H9 (cell line): ENCODE measurements around the gene LRRC39. TPM values are rescaled to one million over a fixed set of nuclear protein-coding genes. Genes with fewer than 3 reads are reported as not detected.

Experiments used
- DNase-seq: peaks from one replicate; pipeline ENCODE4 v3.0.0-alpha.2; 2017
- H2AFZ ChIP-seq: one replicate; pipeline ENCODE4 v1.6.1; 2013; ENCODE audit warnings: mild to moderate bottlenecking, low read length, control low read depth, moderate library complexity
- H2AK5ac ChIP-seq: 2 replicates; pipeline ENCODE4 v1.6.1; 2013; ENCODE audit warnings: low read length, control low read depth, mixed read lengths; ENCODE audit not compliant: insufficient read length
- H2BK120ac ChIP-seq: one replicate; pipeline ENCODE4 v1.6.1; 2013; ENCODE audit warnings: low read depth, mild to moderate bottlenecking, low read length, control low read depth, inconsistent platforms; ENCODE audit not compliant: poor library complexity, severe bottlenecking
- H2BK12ac ChIP-seq: 2 replicates; pipeline ENCODE4 v1.6.1; 2013; ENCODE audit warnings: low read length, control low read depth, mixed read lengths, low read depth; ENCODE audit not compliant: insufficient read length
- H2BK15ac ChIP-seq: 2 replicates; pipeline ENCODE4 v1.6.1; 2013; ENCODE audit warnings: low read depth, low read length, control low read depth
- H2BK20ac ChIP-seq: one replicate; pipeline ENCODE4 v1.6.1; 2013; ENCODE audit warnings: low read depth, mild to moderate bottlenecking, low read length, control low read depth, inconsistent platforms; ENCODE audit not compliant: poor library complexity, severe bottlenecking
- H2BK5ac ChIP-seq: 2 replicates; pipeline ENCODE4 v1.6.1; 2013; ENCODE audit warnings: low read length, control low read depth, mixed read lengths; ENCODE audit not compliant: insufficient read length
- H3K14ac ChIP-seq: 2 replicates; pipeline ENCODE4 v1.6.1; 2013; ENCODE audit warnings: low read length, control low read depth; ENCODE audit not compliant: insufficient read depth
- H3K18ac ChIP-seq: 2 replicates; pipeline ENCODE4 v1.6.1; 2013; ENCODE audit warnings: low read depth, mild to moderate bottlenecking, mixed read lengths, low read length, control low read depth; ENCODE audit not compliant: insufficient read length
- H3K23ac ChIP-seq: 2 replicates; pipeline ENCODE4 v1.6.1; 2013; ENCODE audit warnings: low read length, control low read depth, mixed read lengths, low read depth; ENCODE audit not compliant: insufficient read length
- H3K23me2 ChIP-seq: 2 replicates; pipeline ENCODE4 v1.6.1; 2013; ENCODE audit warnings: low read depth, mild to moderate bottlenecking, mixed read lengths, low read length, control low read depth; ENCODE audit not compliant: insufficient read length, poor library complexity, severe bottlenecking
- H3K27ac ChIP-seq: 2 replicates; pipeline ENCODE4 v1.5.1; 2013; ENCODE audit warnings: low read length, control low read depth, mixed read lengths, low read depth; ENCODE audit not compliant: insufficient read length
- H3K27me3 ChIP-seq: 2 replicates; pipeline ENCODE4 v1.6.1; 2013; ENCODE audit warnings: low read length, control low read depth, inconsistent platforms; ENCODE audit not compliant: insufficient read depth
- H3K4ac ChIP-seq: 2 replicates; pipeline ENCODE4 v1.6.1; 2013; ENCODE audit warnings: low read depth, mild to moderate bottlenecking, control low read depth, inconsistent platforms, low read length, moderate library complexity
- H3K4me1 ChIP-seq: 2 replicates; pipeline ENCODE4 v1.6.1; 2013; ENCODE audit warnings: low read length, control low read depth, inconsistent platforms; ENCODE audit not compliant: insufficient read depth
- H3K4me2 ChIP-seq: 2 replicates; pipeline ENCODE4 v1.6.1; 2013; ENCODE audit warnings: low read length, control low read depth, mixed read lengths; ENCODE audit not compliant: insufficient read length, insufficient read depth
- H3K56ac ChIP-seq: 2 replicates; pipeline ENCODE4 v1.6.1; 2013; ENCODE audit warnings: low read depth, mild to moderate bottlenecking, mixed read lengths, low read length, control low read depth; ENCODE audit not compliant: insufficient read length
- H3K79me1 ChIP-seq: 2 replicates; pipeline ENCODE4 v1.6.1; 2013; ENCODE audit warnings: low read depth, mild to moderate bottlenecking, moderate library complexity, low read length, control low read depth, inconsistent platforms; ENCODE audit not compliant: insufficient read depth, poor library complexity, severe bottlenecking
- H3K79me2 ChIP-seq: 2 replicates; pipeline ENCODE4 v1.6.1; 2013; ENCODE audit warnings: low read length, control low read depth, inconsistent platforms; ENCODE audit not compliant: insufficient read depth
- H3K9ac ChIP-seq: 2 replicates; pipeline ENCODE4 v1.6.1; 2013; ENCODE audit warnings: low read length, control low read depth, mixed read lengths; ENCODE audit not compliant: insufficient read length; ENCODE audit errors: extremely low read depth
- H3K9me3 ChIP-seq: one replicate; pipeline ENCODE4 v1.6.1; 2013; ENCODE audit warnings: low read depth, low read length, inconsistent platforms; ENCODE audit not compliant: control insufficient read depth
- H3T11ph ChIP-seq: one replicate; pipeline ENCODE4 v1.6.1; 2013; ENCODE audit warnings: mild to moderate bottlenecking, low read length, control low read depth, inconsistent platforms
- H4K20me1 ChIP-seq: one replicate; pipeline ENCODE4 v1.6.1; 2013; ENCODE audit not compliant: control insufficient read depth, insufficient read length, insufficient read depth
- H4K5ac ChIP-seq: 2 replicates; pipeline ENCODE4 v1.6.1; 2013; ENCODE audit warnings: low read depth, mild to moderate bottlenecking, mixed read lengths, low read length, control low read depth; ENCODE audit not compliant: insufficient read length
- H4K8ac ChIP-seq: replicated peaks from 2 replicates; pipeline ENCODE4 v1.6.1; 2013; ENCODE audit warnings: low read length, control low read depth, mixed read lengths, low read depth; ENCODE audit not compliant: insufficient read length
- H4K91ac ChIP-seq: 2 replicates; pipeline ENCODE4 v1.6.1; 2013; ENCODE audit warnings: low read depth, mild to moderate bottlenecking, moderate library complexity, mixed read lengths, low read length, control low read depth; ENCODE audit not compliant: insufficient read length
- H3K27ac Mint-ChIP-seq, 3 experiments: 2 replicates in 2 of 3; 3 replicates in 1 of 3; pipeline ENCODE4 v1.8.0; 2020 to 2021; ENCODE audit warnings: mixed read lengths in 3 of 3, mild to moderate bottlenecking in 1 of 3, moderate library complexity in 1 of 3
- H3K27me3 Mint-ChIP-seq: 2 replicates; pipeline ENCODE4 v1.8.0; 2021; ENCODE audit warnings: low read depth, mild to moderate bottlenecking, moderate library complexity, mixed read lengths
- H3K36me3 Mint-ChIP-seq, 3 experiments: 2 replicates in 2 of 3; 3 replicates in 1 of 3; pipeline ENCODE4 v1.8.0; 2020 to 2021; ENCODE audit warnings: low read depth in 3 of 3, mixed read lengths in 3 of 3; ENCODE audit not compliant: insufficient read depth in 1 of 3
- H3K4me1 Mint-ChIP-seq, 2 experiments: 2 replicates each; pipeline ENCODE4 v1.8.0; 2020; ENCODE audit warnings: mixed read lengths in 2 of 2
- H3K4me3 Mint-ChIP-seq, 2 experiments: 2 replicates in 1 of 2; 3 replicates in 1 of 2; pipeline ENCODE4 v1.8.0; 2020 to 2021; ENCODE audit warnings: mild to moderate bottlenecking in 2 of 2, mixed read lengths in 2 of 2, moderate library complexity in 1 of 2
- H3K9me3 Mint-ChIP-seq, 2 experiments: 2 replicates in 1 of 2; 3 replicates in 1 of 2; pipeline ENCODE4 v1.8.0; 2020; ENCODE audit warnings: mild to moderate bottlenecking in 2 of 2, mixed read lengths in 2 of 2, moderate library complexity in 1 of 2
- total RNA-seq: library from RNA; stranded (reverse); gene quantifications from 2 replicates; pipeline ENCODE4 v1.2.1, GENCODE V29; 2021
- TF ChIP-seq, protein P1 (sequence below): fragments of 200-600 bp; sonication (generic); conservative IDR thresholded peaks from 3 replicates; pipeline ENCODE4 v1.8.0; 2021; ENCODE audit warnings: antibody characterized with exemption, mild to moderate bottlenecking

LRRC39 gene
- total RNA-seq, 1 experiment from 2014 or later, result 0.37 TPM

DNA sequence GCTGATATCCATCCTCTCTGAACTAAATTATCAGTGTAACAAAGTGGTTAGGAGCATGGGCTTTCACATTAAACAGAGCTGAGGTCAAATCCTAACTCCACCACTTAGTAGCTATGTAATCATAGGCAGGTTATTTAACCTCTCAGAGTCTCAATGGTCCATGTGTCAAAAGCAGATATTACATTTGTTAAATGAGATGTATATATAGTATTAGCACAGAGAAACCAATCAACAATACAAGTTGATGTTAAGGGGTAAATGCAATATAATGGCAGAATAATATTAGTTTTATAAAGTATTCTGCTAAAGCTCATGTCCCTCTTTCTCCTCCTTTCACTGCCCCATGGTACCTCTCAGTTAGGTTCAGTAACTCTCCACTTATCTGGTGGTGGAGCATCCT lies 44.4 kb upstream of the LRRC39 start:
- Histone ChIP-seq H3K4me2 (no peak overlapping the region), H3K4me1 (no peaks in the 10 kb centered on the region), H3K79me2 (no peaks in the 10 kb centered on the region), H3K14ac (no peak overlapping the region), H3T11ph (no peak overlapping the region), H2BK20ac (no peak overlapping the region), H3K23me2 (no peaks in the 10 kb centered on the region), H3K79me1 (no peaks in the 10 kb centered on the region), H3K56ac (no peak overlapping the region), H3K27ac (no peak overlapping the region), H3K9me3 (no peaks in the 10 kb centered on the region), H3K9ac (no peak overlapping the region), H4K8ac (no peak overlapping the region), H2AK5ac (no peak overlapping the region), H3K4ac (no peak overlapping the region), H4K5ac (no peak overlapping the region), H3K18ac (no peak overlapping the region), H2BK15ac (no peak overlapping the region), H2AFZ (no peak overlapping the region), H3K23ac (no peak overlapping the region), H2BK12ac (no peak overlapping the region), H2BK5ac (no peak overlapping the region), H2BK120ac (no peak overlapping the region), H4K91ac (no peak overlapping the region), H3K27me3 (no peaks in the 10 kb centered on the region), H4K20me1 (no peaks in the 10 kb centered on the region)
- Mint-ChIP-seq H3K9me3 (no peaks in the 10 kb centered on the region), H3K36me3 (peaks cover 0 to 13% (median 0%) of the 10 kb centered on the region in 3 experiments; a peak in 3 of 7 replicates), H3K27me3 (no peaks in the 10 kb centered on the region), H3K4me1 (no peaks in the 10 kb centered on the region), H3K4me3 (no peak overlapping the region), H3K27ac (no peak overlapping the region)
- DNase-seq, result no peak
- TF ChIP-seq, protein P1, sequence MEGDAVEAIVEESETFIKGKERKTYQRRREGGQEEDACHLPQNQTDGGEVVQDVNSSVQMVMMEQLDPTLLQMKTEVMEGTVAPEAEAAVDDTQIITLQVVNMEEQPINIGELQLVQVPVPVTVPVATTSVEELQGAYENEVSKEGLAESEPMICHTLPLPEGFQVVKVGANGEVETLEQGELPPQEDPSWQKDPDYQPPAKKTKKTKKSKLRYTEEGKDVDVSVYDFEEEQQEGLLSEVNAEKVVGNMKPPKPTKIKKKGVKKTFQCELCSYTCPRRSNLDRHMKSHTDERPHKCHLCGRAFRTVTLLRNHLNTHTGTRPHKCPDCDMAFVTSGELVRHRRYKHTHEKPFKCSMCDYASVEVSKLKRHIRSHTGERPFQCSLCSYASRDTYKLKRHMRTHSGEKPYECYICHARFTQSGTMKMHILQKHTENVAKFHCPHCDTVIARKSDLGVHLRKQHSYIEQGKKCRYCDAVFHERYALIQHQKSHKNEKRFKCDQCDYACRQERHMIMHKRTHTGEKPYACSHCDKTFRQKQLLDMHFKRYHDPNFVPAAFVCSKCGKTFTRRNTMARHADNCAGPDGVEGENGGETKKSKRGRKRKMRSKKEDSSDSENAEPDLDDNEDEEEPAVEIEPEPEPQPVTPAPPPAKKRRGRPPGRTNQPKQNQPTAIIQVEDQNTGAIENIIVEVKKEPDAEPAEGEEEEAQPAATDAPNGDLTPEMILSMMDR, result no peak
